Hindlimb muscle (tissue), 1 donor: Measurements from ENCODE around the gene DCN. TPM values are rescaled to one million over a fixed set of nuclear protein-coding genes. Genes with fewer than 3 reads are reported as not detected.

Experiments used
- DNase-seq: peaks from one replicate; pipeline ENCODE4 v3.0.0-alpha.2; 2013
- polyA plus RNA-seq: library from polyadenylated mRNA; unstranded; fragments of 120-200 nt; gene quantifications from one replicate; pipeline ENCODE4 v1.2.1, GENCODE V29; 2013; ENCODE audit not compliant: insufficient read length

Gene DCN
- polyA plus RNA-seq, 1 donor: 1,243 TPM

GRCh38 chr12:91099341-91099740 lies 83.3 kb downstream of the DCN start:
- no peak for DNase-seq

DNA sequence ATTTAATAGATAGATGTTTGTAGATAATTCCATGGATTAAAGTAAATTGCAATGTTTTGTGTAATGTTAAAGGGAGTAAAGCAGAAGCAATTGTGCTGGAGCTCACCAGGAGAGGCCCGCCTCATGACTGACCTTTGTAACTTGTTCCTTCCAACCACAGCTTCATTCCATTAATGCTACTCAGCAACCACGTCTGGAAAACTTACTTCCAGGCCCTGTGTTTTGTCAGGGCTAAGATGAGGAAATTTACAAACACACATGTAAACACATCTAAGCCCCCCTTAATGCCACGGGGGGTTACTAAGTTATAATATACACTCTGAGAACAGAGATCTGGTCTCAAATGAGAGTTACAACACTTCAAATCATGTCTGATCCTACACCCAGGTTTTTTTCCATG lies 83.7 kb downstream of the DCN start:
- DNase-seq: no peak

DNA sequence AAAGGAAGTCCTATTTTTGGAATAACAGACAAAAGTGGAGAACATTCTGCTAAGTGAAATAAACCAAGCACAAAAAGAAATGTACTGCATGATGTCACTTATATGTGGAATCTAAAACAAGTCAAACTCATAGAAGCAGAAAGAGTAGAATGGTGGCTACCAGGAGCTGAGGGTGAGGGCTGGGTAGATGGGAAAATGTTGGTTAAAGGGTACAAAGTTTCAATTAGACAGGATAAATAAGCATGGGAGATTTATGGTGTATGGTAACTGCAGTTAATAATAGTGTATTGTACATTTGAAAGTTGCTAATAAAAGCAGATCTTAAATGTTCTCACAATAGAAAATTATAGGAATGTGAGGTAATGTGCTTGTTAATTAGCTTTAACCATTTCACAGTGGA lies 84.2 kb downstream of the DCN start:
- DNase-seq: no peak

- no peak for DNase-seq
Measured at GRCh38 chr12:91094957-91095356, 87.7 kb downstream of the DCN start.

DNA sequence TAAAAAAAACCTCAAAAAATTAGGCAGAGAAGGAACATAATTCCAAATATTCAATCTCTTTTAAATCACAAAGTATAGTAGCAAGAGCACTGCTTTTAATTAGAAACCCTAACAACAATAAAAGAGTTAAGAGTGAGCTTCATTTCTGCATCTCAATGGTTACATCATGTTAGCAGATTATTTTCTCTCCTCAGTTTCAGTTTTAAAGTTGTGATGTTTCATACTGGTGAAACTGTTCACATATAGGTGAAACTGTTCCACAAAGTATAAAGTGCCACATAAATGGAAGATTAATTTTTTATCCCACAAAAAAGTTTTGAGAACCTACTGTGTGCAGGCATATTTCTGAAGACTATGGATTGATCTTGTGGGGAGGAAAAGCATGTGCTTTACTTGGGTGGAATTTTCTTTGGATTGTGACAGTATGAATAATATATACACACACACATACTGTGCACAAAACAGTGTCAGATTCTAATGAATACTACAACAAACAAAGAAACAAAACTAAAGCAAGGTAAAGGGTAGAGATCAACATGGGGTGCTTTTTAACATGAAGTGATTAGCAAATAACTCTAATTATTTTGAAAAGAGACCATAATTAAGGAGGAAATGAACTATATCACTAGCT lies 88.5 kb downstream of the DCN start:
- no peak for DNase-seq

DNA sequence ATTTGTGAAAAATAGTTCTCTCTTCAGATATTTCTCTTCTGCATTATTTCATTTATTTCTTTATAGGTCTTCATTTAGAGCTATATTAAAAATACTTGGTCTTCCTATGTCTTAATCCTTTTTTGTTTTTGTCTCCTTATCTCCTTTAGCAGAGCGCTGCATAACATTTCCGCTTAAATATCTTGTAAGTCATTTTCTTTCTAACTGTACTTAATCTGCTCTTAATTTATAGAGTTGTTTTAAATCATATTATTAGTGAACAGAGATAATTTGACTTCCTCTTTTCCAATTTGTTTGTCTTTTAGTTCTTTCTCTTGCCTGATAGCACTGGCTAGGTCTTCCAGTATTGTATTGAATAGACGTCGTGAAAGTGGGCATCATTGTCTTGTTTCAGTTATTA lies 89.3 kb downstream of the DCN start:
- DNase-seq: no peak

DNA sequence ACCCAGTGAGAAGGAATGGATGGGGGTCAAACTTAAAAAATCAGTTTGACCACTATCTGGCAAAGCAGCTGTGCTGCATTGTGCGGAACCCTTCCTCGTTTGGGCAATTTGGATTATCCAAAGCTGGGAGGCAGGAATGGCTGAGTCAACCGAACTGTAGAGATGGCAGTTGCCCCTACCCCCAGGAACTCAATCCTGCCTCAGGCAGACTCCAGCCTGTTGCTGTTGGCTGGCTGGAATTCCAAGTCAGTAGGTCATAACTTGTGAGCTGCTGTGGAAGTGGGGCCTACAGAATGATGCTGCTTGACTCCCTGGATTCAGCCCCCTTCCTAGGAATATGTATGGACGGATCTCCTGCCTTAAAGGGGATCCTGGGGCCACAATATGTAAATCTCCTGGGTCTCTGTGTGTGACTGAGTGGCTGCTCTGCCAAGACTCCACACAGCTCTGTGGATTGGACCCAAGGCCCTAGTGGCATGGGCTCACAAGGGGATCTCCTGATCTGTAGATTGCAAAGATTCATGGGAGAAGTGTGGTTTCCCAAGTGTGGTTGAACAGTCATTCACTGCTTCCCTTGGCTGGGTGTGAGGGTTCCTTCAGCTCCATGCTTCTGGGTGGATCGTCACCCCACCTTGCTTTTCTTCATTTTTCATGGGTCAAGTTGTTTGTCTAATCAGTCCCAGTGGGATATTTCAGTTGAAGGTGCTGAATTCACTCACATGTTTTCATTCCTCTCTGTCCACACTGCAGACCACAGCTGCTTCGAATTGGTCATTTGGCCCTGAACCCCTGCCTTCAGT lies 90.5 kb downstream of the DCN start:
- no peak for DNase-seq

Other genes with a start within 250 kb of the DCN start
- gene CCER1, start 227.6 kb downstream of the DCN start, polyA plus RNA-seq: not detected
- gene EPYC, start 177.8 kb downstream of the DCN start, polyA plus RNA-seq: not detected
- gene KERA, start 124.8 kb downstream of the DCN start, polyA plus RNA-seq: 16.7 TPM
- 424 TPM for gene LUM, start 71.3 kb downstream of the DCN start, polyA plus RNA-seq